Testis (tissue), 2 donors: Measurements from ENCODE around the gene PAX1.

Experiments
- CTCF ChIP-seq, 3 experiments: fragments of 450-650 bp in 2 of 3; fragments of 200-600 bp in 1 of 3; sonication (generic) in 1 of 3; IDR thresholded peaks; one replicate each; pipeline ENCODE4 v1.5.1; 2016 to 2019; ENCODE audit warnings: antibody characterized with exemption in 3 of 3, mild to moderate bottlenecking in 2 of 3, moderate library complexity in 1 of 3
- POLR2A ChIP-seq: fragments of 450-650 bp; IDR thresholded peaks from one replicate; pipeline ENCODE4 v1.6.1; 2017; ENCODE audit warnings: antibody characterized with exemption, mild to moderate bottlenecking, moderate library complexity

GRCh38 chr20:21702016-21702415 is 3.4 kb upstream of the PAX1 start:
- TF ChIP-seq CTCF (IDR thresholded peaks at IDR 0.05), result no peak
- no peak for TF ChIP-seq POLR2A
